Measurements from ENCODE around the gene C5orf46.

C5orf46 gene

DNA sequence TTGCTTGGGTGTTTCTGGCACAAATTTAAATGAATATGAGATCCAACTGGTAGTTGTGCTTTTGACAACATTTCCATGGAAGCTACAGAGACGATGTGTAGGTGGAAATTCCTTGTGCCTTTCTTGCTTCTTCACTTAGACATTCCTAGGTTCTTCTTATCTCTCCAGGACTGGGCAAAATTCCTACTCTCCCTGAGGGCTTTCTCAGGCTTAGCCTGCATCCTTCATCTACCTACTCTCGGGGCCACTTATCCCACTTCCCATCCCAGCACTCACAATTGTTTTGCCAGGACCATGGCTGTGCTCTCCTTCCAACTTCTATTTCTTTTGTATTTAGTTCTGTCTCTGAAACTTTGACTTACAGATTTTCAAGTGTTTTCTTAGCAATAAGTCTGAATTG lies 57.1 kb downstream of the C5orf46 start:
- in situ Hi-C loops (cut with HindIII; ENCODE audit: low pct_unique_long_range_greater_than_20kb, low sequenced_read_pairs) = no loop called here
- no peak for TF ChIP-seq JUND (IDR thresholded peaks at IDR 0.05; ENCODE audit: low read depth)
- DNase-seq (ENCODE audit: low read depth in 1 of 2, low spot score in 1 of 2) = no peak

GRCh38 chr5:147845618-147846017 lies 60.7 kb downstream of the C5orf46 start:
- no peak for DNase-seq (ENCODE audit: low read depth in 1 of 2, low spot score in 1 of 2)
- in situ Hi-C loops (cut with HindIII; ENCODE audit: low pct_unique_long_range_greater_than_20kb, low sequenced_read_pairs) = no loop called here
- TF ChIP-seq JUND (IDR thresholded peaks at IDR 0.05; ENCODE audit: low read depth) = no peak

GRCh38 chr5:147844846-147845245 lies 61.5 kb downstream of the C5orf46 start:
- no peak for TF ChIP-seq JUND (IDR thresholded peaks at IDR 0.05; ENCODE audit: low read depth)
- in situ Hi-C loops (cut with HindIII; ENCODE audit: low pct_unique_long_range_greater_than_20kb, low sequenced_read_pairs) = no loop called here
- DNase-seq (ENCODE audit: low read depth in 1 of 2, low spot score in 1 of 2) = no peak

GRCh38 chr5:147842869-147843268 lies 63.5 kb downstream of the C5orf46 start:
- no peak for DNase-seq (ENCODE audit: low read depth in 1 of 2, low spot score in 1 of 2)
- no peak for TF ChIP-seq JUND (IDR thresholded peaks at IDR 0.05; ENCODE audit: low read depth)
- in situ Hi-C loops (cut with HindIII; ENCODE audit: low pct_unique_long_range_greater_than_20kb, low sequenced_read_pairs) = no loop called here

Measured in T47D (cell line).